GM18870 (cell line): ENCODE measurements around the gene PTPRD.
"Not testable (repeated sequence)": the region's sequence is repeated elsewhere in the genome, so short reads cannot be mapped to it uniquely, and the experiment has no call there.

ENCODE experiments used
- ATAC-seq: cut with Tn5 transposase; IDR thresholded peaks from one replicate; pipeline ENCODE4 v1.9.1; 2021; ENCODE audit warnings: moderate library complexity; ENCODE audit not compliant: unreplicated experiment

The PTPRD gene

GRCh38 chr9:9099646-9100045 is 1513.2 kb downstream of the PTPRD start:
- no peak for ATAC-seq

GRCh38 chr9:9097254-9097653 is 1515.5 kb downstream of the PTPRD start:
- ATAC-seq: not testable (repeated sequence)

GRCh38 chr9:9091387-9091786 is 1521.4 kb downstream of the PTPRD start:
- no peak for ATAC-seq

- no peak for ATAC-seq
Measured at GRCh38 chr9:9079473-9079872, 1533.3 kb downstream of the PTPRD start.

GRCh38 chr9:9078301-9078700 is 1534.5 kb downstream of the PTPRD start:
- no peak for ATAC-seq

GRCh38 chr9:9061627-9062026 is 1551.2 kb downstream of the PTPRD start:
- no peak for ATAC-seq

- ATAC-seq: no peak
Measured at GRCh38 chr9:9054354-9054992, 1558.3 kb downstream of the PTPRD start.

- no peak for ATAC-seq
Measured at GRCh38 chr9:9045572-9045971, 1567.2 kb downstream of the PTPRD start.

GRCh38 chr9:9045072-9045471 is 1567.7 kb downstream of the PTPRD start:
- no peak for ATAC-seq

GRCh38 chr9:9043788-9044187 is 1569.0 kb downstream of the PTPRD start:
- ATAC-seq: not testable (repeated sequence)

GRCh38 chr9:9041756-9042155 is 1571.0 kb downstream of the PTPRD start:
- no peak for ATAC-seq

- no peak for ATAC-seq
Measured at GRCh38 chr9:9033022-9033421, 1579.8 kb downstream of the PTPRD start.

GRCh38 chr9:9016597-9016996 is 1596.2 kb downstream of the PTPRD start:
- ATAC-seq: no peak

GRCh38 chr9:9004810-9005209 is 1608.0 kb downstream of the PTPRD start:
- ATAC-seq: no peak

GRCh38 chr9:9002826-9003583 is 1609.8 kb downstream of the PTPRD start:
- ATAC-seq: no peak

- ATAC-seq: no peak
Measured at GRCh38 chr9:8980496-8981013, 1632.2 kb downstream of the PTPRD start.

GRCh38 chr9:8978334-8978733 is 1634.5 kb downstream of the PTPRD start:
- no peak for ATAC-seq

GRCh38 chr9:8968350-8968749 is 1644.5 kb downstream of the PTPRD start:
- not testable (repeated sequence) for ATAC-seq

GRCh38 chr9:8963885-8964284 is 1648.9 kb downstream of the PTPRD start:
- ATAC-seq: no peak

- no peak for ATAC-seq
Measured at GRCh38 chr9:8962084-8962483, 1650.7 kb downstream of the PTPRD start.

GRCh38 chr9:8961186-8961851 is 1651.5 kb downstream of the PTPRD start:
- ATAC-seq: no peak

GRCh38 chr9:8960254-8960653 is 1652.5 kb downstream of the PTPRD start:
- ATAC-seq: no peak
